Measurements from ENCODE around the gene WARS2.
"Not testable (repeated sequence)": the region's sequence is repeated elsewhere in the genome, so short reads cannot be mapped to it uniquely, and the experiment has no call there.

The WARS2 gene

DNA sequence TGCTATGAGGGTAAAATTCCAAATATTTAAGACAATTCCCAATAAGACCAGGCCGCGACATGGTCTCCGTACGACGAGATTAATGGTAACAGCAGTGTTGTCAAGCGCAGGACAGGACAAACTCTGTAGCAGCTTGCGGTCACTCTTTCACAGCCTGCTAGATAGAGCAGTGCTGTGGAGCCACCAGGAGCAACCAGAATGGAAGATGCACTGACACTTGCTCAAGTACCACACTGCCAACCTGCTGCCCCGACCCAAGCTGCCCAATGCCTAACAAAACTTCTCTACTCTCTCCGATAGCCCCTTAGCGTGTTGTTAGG lies 636 bp downstream of the WARS2 start:
- peak overlapping the region; percentile 57 for H3K4me3 ChIP-seq (ENCODE audit: low read depth, low read length)
- in situ Hi-C loops (cut with HindIII; ENCODE audit: low sequenced_read_pairs), result no loop called here
- no peak for DNase-seq (ENCODE audit: low read depth)
- TF ChIP-seq, protein P1, sequence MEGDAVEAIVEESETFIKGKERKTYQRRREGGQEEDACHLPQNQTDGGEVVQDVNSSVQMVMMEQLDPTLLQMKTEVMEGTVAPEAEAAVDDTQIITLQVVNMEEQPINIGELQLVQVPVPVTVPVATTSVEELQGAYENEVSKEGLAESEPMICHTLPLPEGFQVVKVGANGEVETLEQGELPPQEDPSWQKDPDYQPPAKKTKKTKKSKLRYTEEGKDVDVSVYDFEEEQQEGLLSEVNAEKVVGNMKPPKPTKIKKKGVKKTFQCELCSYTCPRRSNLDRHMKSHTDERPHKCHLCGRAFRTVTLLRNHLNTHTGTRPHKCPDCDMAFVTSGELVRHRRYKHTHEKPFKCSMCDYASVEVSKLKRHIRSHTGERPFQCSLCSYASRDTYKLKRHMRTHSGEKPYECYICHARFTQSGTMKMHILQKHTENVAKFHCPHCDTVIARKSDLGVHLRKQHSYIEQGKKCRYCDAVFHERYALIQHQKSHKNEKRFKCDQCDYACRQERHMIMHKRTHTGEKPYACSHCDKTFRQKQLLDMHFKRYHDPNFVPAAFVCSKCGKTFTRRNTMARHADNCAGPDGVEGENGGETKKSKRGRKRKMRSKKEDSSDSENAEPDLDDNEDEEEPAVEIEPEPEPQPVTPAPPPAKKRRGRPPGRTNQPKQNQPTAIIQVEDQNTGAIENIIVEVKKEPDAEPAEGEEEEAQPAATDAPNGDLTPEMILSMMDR (IDR thresholded peaks at IDR 0.05; ENCODE audit: low read depth, low read length, missing control alignments), result no peak

DNA sequence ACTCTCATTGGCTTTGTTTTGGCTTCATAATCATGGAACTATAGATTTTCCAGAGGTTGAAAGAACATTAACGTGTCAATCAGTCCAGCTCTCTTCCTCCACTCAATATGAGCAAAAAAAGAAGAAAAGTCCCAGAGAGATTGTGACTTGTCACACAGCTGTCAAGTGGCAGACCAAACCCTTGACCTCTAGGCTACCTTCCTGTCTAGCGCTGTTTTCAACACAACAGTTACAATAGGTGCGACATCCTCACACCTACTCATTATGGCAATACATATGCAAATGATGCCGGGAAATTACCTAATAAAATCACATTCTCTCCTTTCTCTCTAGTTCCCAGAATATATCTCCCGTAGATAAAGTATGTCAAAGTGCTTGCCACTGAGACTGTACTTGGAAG lies 1.1 kb downstream of the WARS2 start:
- peak overlapping the region; percentile 57 for H3K4me3 ChIP-seq (ENCODE audit: low read depth, low read length)
- no peak for DNase-seq (ENCODE audit: low read depth)
- TF ChIP-seq, protein P1 (IDR thresholded peaks at IDR 0.05; ENCODE audit: low read depth, low read length, missing control alignments), result no peak
- in situ Hi-C loops (cut with HindIII; ENCODE audit: low sequenced_read_pairs), result no loop called here

DNA sequence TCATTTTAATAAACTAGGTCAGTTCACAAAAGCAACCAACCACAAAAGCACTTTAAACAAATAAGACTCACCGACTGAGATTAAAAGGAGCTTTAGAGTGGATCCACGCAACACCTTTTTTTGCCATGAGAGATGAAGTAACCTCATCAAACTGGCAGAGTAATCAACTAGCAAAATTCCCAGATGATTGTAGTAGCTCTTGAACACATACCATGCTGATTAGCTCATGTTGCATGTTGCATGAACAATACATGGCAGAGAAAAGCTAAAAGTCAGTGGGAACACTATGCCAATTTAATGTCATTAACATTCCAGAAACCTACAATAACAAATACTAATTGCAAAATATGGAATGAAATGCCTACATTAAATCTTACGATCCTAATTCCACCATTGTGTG lies 4.1 kb downstream of the WARS2 start:
- in situ Hi-C loops (cut with HindIII; ENCODE audit: low sequenced_read_pairs), result no loop called here
- TF ChIP-seq, protein P1 (IDR thresholded peaks at IDR 0.05; ENCODE audit: low read depth, low read length, missing control alignments), result no peak
- H3K4me3 ChIP-seq (ENCODE audit: low read depth, low read length), result no peak overlapping the region
- no peak for DNase-seq (ENCODE audit: low read depth)

DNA sequence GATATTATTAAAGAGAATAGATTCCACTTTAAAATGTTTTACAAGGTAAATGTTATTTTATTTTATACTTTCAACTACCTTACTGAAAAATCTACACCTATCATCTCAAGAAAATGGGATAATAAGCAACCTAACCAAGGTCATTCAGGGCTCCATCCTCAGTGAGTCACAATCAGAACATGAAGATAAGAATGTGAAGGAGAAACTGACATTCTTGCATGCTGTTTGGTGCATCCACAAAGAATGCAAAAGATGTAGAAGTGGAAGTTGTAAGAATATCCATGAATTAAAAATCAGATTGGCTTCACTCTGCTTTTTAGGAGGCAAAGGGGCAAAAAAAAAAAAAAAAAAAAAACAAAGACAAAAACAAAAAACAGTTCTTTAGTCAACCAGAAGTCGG lies 6.5 kb downstream of the WARS2 start:
- in situ Hi-C loops (cut with HindIII; ENCODE audit: low sequenced_read_pairs), result no loop called here
- DNase-seq (ENCODE audit: low read depth), result no peak
- TF ChIP-seq, protein P1 (IDR thresholded peaks at IDR 0.05; ENCODE audit: low read depth, low read length, missing control alignments), result no peak
- H3K4me3 ChIP-seq (ENCODE audit: low read depth, low read length), result no peak overlapping the region

DNA sequence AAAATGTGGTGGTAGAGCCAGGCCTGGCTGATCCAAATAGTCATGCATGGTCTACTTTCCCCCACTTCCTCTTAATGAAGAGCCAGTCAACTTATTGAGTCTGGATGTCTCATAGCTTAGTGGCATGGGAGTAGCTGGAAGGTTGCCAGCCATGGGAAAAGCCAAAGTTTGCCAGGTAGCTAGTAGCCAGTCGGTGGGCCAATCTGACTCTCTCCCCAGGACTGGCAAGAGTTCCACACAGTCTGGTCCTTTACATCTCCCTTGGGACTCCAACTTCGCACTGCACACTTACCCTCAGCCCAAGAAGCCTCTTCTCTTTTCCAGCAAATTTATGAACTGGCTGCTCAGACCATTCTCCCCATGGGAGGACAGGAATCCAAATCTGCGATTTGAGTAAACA lies 8.3 kb downstream of the WARS2 start:
- no peak overlapping the region for H3K4me3 ChIP-seq (ENCODE audit: low read depth, low read length)
- in situ Hi-C loops (cut with HindIII; ENCODE audit: low sequenced_read_pairs), result no loop called here
- TF ChIP-seq, protein P1 (IDR thresholded peaks at IDR 0.05; ENCODE audit: low read depth, low read length, missing control alignments), result no peak
- no peak for DNase-seq (ENCODE audit: low read depth)

DNA sequence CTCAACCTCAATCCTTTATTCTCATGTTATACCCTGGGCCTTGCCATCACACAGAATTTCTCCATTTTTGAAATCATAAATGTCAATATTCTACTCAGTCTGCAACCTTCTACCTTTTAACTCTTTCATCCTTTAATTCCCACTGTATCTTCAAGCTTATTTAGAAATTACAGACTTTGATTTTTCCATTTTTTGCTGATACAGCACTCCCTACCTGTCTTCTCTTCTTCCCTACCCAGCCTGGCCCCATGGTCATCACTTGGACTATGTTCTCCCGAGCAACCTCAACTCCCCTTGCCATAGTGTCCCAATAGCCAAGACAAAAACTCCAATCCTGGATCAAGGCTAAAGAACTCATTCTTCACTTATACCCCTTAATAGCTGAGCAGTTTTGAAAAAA lies 14.6 kb downstream of the WARS2 start:
- no peak for DNase-seq (ENCODE audit: low read depth)
- in situ Hi-C loops (cut with HindIII; ENCODE audit: low sequenced_read_pairs), result no loop called here
- H3K4me3 ChIP-seq (ENCODE audit: low read depth, low read length), result no peak overlapping the region
- TF ChIP-seq, protein P1 (IDR thresholded peaks at IDR 0.05; ENCODE audit: low read depth, low read length, missing control alignments), result no peak

DNA sequence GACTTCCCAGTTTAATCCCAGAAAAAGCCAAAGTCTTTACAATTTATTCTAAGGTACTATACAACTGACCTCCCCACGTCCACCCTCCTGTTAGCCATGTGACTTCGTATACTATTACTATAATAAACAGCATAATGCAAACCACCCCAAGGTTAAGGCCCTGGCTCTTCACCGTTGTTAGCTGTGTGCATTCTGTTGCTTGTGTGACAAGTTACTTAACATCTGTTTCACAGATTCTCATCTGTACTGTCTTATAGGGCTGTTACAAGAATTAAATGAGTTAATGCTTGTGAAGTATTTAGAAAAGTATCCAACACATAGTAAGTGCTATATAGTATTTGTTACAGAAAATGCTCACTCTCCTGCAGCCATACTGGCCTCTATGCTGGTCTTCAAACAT lies 15.7 kb downstream of the WARS2 start:
- no peak overlapping the region for H3K4me3 ChIP-seq (ENCODE audit: low read depth, low read length)
- in situ Hi-C loops (cut with HindIII; ENCODE audit: low sequenced_read_pairs), result no loop called here
- TF ChIP-seq, protein P1 (IDR thresholded peaks at IDR 0.05; ENCODE audit: low read depth, low read length, missing control alignments), result no peak
- no peak for DNase-seq (ENCODE audit: low read depth)

DNA sequence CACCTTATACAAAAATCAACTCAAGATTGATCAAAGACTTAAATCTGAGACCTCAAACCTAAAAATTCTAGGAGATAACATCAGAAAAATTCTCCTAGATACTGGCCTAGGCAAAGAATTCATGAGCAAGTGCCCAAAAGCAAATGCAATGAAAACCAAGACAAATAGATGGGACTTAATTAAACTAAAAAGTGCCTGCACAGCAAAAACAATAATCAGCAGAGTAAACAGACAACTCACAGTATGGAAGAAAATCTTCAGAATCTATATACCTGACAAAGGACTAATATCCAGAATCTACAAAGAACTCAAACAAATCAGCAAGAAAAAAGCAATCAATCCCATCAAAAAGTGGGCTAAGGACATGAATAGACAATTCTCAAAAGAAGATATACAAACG lies 18.6 kb downstream of the WARS2 start:
- DNase-seq (ENCODE audit: low read depth); in situ Hi-C loops (cut with HindIII; ENCODE audit: low sequenced_read_pairs): not testable (repeated sequence)

More for the DNA sequence above, 18.6 kb downstream of the WARS2 start:
- H3K4me3 ChIP-seq (ENCODE audit: low read depth, low read length), result not testable (repeated sequence)
